ENCODE data around the gene FBXL4.
A peak's percentile ranks its signal among the peaks of the same experiment; 100 is the strongest.

Gene FBXL4

GRCh38 chr6:98947411-98948292, at the start of gene FBXL4:
Gene FBXL4, minus strand, starts transcription at chr6:98947946. Its CDS starts 20,958 bp downstream, at chr6:98926988.
- peaks cover 17% of the 10 kb centered on the region for H3K4me1 Mint-ChIP-seq (ENCODE audit: low read depth)
- H3K27me3 Mint-ChIP-seq: no peaks in the 10 kb centered on the region
- peaks cover 15% of the 10 kb centered on the region for H3K36me3 Mint-ChIP-seq (ENCODE audit: low read depth)
- intact Hi-C loops (cut with micrococcal nuclease): loop anchor here (10.0 kb wide), 1 partner anchor 1663 kb away; the partner anchor contains the start of gene MMS22L
- H3K9me3 Mint-ChIP-seq: peaks cover 1% of the 10 kb centered on the region
- H3K27ac Mint-ChIP-seq: peak within 1 kb of the TSS; percentile 97
- peak within 1 kb of the TSS; percentile 91 for H3K4me3 Mint-ChIP-seq

DNA sequence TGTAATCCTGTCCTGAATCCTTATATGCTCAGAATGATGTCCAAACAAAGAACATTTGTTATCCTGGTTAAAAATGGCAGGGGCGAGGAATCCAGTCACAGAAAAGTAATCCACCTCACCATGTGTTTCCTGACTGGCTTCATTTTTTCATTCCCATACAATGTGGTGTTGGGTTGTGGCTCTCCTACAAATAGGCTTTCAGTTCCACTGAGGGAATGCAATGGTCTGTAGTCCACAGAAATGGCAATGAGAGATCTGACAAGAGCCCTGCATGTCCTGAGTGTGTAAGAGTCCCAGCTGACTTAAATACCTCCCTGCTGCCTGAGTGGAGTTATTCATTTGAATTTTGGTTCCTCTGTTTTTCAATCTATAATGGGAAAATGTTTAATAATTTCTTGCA, 47.4 kb upstream of the FBXL4 start:
- H3K9me3 Mint-ChIP-seq: no peaks in the 10 kb centered on the region
- intact Hi-C loops (cut with micrococcal nuclease): no loop called here
- no peaks in the 10 kb centered on the region for H3K36me3 Mint-ChIP-seq (ENCODE audit: low read depth)
- no peak overlapping the region for H3K4me3 Mint-ChIP-seq
- no peak overlapping the region for H3K27ac Mint-ChIP-seq
- no peaks in the 10 kb centered on the region for H3K27me3 Mint-ChIP-seq
- H3K4me1 Mint-ChIP-seq (ENCODE audit: low read depth): no peaks in the 10 kb centered on the region

DNA sequence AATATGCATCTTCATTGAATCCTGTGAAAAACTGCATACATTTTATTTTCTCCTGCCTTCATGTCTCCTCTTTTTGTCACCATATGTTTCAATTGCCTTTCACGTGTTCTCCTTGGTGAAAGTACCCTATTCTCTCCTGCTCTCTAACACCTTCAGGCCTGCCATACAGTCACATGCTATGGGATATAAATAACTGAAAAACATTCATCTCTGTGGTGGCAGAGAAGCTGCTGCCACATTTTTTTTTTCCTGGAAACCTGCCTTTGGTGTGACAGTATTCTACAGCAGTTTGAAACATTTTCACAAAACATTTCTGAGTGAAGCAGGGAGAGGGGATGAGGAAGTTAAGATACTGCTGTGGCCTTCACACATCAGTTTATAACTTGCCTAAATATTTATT, 44.8 kb upstream of the FBXL4 start:
- H3K4me3 Mint-ChIP-seq: no peak overlapping the region
- no peaks in the 10 kb centered on the region for H3K27me3 Mint-ChIP-seq
- H3K27ac Mint-ChIP-seq: no peak overlapping the region
- intact Hi-C loops (cut with micrococcal nuclease): no loop called here
- H3K36me3 Mint-ChIP-seq (ENCODE audit: low read depth): no peaks in the 10 kb centered on the region
- no peaks in the 10 kb centered on the region for H3K9me3 Mint-ChIP-seq
- H3K4me1 Mint-ChIP-seq (ENCODE audit: low read depth): peaks cover 7% of the 10 kb centered on the region

DNA sequence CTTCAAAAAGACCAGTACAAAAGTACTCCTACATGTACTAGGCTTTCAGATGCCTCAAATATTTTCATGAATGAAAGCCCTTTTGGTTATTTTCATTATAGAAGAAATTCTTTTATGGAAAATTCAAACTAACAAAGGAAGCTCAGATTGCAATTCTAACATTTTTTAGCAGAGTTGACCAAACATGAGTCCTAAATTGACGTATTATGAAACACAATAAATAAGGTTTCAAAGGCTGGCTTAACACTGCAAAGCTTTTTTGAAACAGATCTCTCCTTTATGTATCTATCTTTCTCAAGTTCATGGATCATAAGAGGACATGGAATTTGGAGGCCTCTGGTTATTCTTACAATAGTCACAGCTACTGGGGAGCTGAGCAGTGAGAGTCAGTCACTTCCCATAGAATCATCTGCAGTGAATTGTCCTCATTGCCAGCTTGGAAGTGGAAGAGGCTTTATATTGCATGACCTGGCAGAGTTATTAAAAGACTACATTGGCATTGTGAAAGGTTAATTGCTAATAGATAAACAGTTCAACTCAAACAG, 38.4 kb upstream of the FBXL4 start:
- intact Hi-C loops (cut with micrococcal nuclease): no loop called here
- Mint-ChIP-seq H3K9me3 (no peaks in the 10 kb centered on the region), H3K4me1 (ENCODE audit: low read depth) (peaks cover 8% of the 10 kb centered on the region), H3K27me3 (no peaks in the 10 kb centered on the region), H3K4me3 (no peak overlapping the region), H3K27ac (no peak overlapping the region), H3K36me3 (ENCODE audit: low read depth) (no peaks in the 10 kb centered on the region)

DNA sequence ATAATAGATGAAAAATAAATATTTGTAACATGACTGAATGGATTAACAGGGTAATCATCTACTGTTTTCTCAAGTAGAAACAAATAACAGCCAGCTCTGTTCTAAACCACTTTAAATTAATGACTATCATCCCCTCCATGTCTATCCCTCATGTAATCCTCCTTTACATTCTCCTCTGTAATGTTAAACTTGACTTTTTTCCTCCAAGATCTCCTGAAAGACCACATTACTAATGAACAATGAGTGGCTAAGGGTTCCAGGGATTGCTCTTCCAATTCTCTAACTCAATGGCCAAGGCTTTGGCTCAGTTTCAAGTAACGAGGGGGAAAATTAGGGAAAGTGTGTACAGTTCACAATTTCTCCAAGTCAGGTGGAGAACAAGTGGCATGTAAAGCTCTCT, 37.6 kb upstream of the FBXL4 start:
- Mint-ChIP-seq H3K27ac (no peak overlapping the region), H3K36me3 (ENCODE audit: low read depth) (no peaks in the 10 kb centered on the region), H3K9me3 (no peaks in the 10 kb centered on the region), H3K4me3 (no peak overlapping the region), H3K4me1 (ENCODE audit: low read depth) (peaks cover 8% of the 10 kb centered on the region), H3K27me3 (no peaks in the 10 kb centered on the region)
- intact Hi-C loops (cut with micrococcal nuclease): no loop called here

DNA sequence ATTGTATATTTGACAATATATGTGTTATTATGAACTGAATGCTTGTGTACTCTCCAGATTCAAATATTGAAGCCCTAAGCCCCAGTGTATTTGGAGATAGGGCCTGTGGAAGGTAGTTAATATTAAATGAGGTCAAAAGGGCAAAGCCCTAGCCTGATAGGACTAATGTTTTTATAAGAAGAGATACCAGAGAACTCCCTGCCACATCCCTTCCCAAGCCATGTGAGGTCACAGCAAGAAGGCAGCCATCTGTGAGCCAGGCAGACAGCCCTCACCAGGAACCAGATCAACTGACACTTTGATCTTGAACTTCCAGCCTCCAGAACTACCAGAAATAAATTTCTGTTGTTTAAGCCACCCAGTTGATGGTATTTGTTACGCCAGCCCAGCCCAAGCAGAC, 36.4 kb upstream of the FBXL4 start:
- Mint-ChIP-seq H3K4me1 (ENCODE audit: low read depth) (peaks cover 8% of the 10 kb centered on the region), H3K27ac (no peak overlapping the region), H3K4me3 (no peak overlapping the region), H3K27me3 (no peaks in the 10 kb centered on the region), H3K36me3 (ENCODE audit: low read depth) (no peaks in the 10 kb centered on the region), H3K9me3 (no peaks in the 10 kb centered on the region)
- intact Hi-C loops (cut with micrococcal nuclease): no loop called here

- no peaks in the 10 kb centered on the region for H3K27me3 Mint-ChIP-seq
- H3K36me3 Mint-ChIP-seq (ENCODE audit: low read depth): no peaks in the 10 kb centered on the region
- H3K27ac Mint-ChIP-seq: no peak overlapping the region
- no peaks in the 10 kb centered on the region for H3K9me3 Mint-ChIP-seq
- H3K4me1 Mint-ChIP-seq (ENCODE audit: low read depth): no peaks in the 10 kb centered on the region
- H3K4me3 Mint-ChIP-seq: no peak overlapping the region
- intact Hi-C loops (cut with micrococcal nuclease): no loop called here
Measured at GRCh38 chr6:98981473-98981872, 33.7 kb upstream of the FBXL4 start.

GRCh38 chr6:98980819-98981218, 33.1 kb upstream of the FBXL4 start:
- H3K4me1 Mint-ChIP-seq (ENCODE audit: low read depth): no peaks in the 10 kb centered on the region
- H3K27ac Mint-ChIP-seq: no peak overlapping the region
- no peaks in the 10 kb centered on the region for H3K36me3 Mint-ChIP-seq (ENCODE audit: low read depth)
- no peak overlapping the region for H3K4me3 Mint-ChIP-seq
- intact Hi-C loops (cut with micrococcal nuclease): no loop called here
- H3K27me3 Mint-ChIP-seq: no peaks in the 10 kb centered on the region
- H3K9me3 Mint-ChIP-seq: no peaks in the 10 kb centered on the region

DNA sequence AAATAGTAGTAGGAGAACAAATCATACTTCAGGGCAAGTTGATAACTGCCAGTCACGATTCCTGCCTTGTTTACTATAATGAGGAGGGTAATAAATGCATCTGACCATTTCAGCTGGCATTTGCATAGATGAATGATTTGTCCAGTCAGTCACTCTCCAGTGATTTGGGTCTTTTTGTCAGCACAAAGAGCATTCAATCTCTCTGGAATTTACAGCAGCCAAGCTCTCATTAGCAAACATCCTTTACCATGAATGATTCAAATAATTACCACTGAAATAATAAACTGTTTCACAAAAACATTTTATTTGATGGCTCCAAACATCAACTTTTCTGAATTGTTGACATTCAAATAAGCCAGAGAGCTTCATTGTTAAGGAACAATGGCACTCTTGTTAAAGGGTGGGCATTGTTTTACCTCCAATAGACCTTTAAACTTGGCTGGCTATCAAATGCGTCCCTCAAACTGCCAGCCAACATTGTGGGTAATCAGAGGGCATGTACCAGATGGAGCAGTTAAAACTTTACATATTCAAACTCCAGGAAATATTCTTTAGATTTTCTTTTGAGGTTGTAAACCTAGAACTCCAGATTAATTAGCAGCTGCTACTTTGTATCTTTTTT, 30.0 kb upstream of the FBXL4 start:
- Mint-ChIP-seq H3K36me3 (ENCODE audit: low read depth) (no peaks in the 10 kb centered on the region), H3K27me3 (no peaks in the 10 kb centered on the region), H3K27ac (no peak overlapping the region), H3K4me1 (ENCODE audit: low read depth) (no peaks in the 10 kb centered on the region), H3K4me3 (no peak overlapping the region), H3K9me3 (no peaks in the 10 kb centered on the region)
- intact Hi-C loops (cut with micrococcal nuclease): no loop called here

DNA sequence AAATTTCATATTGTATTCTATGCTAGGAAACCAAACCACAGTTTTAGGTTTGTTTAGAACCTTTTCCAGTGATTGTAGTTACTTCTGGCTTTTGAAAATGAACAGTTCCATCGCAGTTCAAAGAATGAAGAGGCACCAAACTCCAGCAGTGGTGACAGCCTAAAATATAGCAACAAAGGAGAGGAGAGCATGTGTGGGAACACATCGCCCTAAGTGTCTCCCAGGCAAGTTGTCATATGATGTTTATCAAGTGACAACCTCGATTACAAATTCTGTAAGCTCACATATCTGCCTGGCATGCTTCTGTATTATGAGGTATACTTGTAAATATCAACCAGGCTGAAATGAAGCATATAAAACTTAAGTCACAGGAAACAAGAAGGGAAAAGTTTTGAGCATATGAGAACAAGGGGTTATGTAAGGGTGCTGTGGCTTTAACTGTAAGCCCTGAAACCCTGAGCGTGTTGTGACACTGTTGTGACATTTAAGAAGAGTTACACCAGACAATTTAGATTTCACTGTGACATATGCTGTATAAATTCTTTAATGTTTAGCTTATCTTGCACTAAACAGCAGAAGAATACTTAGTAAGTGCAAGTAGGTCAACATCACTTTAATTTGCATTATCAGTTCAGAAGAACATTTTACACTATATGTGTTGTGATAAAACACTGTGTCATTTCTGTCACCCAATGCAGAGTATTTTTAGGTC, 29.1 kb upstream of the FBXL4 start:
- Mint-ChIP-seq H3K4me1 (ENCODE audit: low read depth) (no peaks in the 10 kb centered on the region), H3K27me3 (no peaks in the 10 kb centered on the region), H3K27ac (no peak overlapping the region), H3K4me3 (no peak overlapping the region), H3K36me3 (ENCODE audit: low read depth) (no peaks in the 10 kb centered on the region), H3K9me3 (no peaks in the 10 kb centered on the region)
- intact Hi-C loops (cut with micrococcal nuclease): no loop called here

GRCh38 chr6:98975421-98975820, 27.7 kb upstream of the FBXL4 start:
- intact Hi-C loops (cut with micrococcal nuclease): no loop called here
- no peaks in the 10 kb centered on the region for H3K27me3 Mint-ChIP-seq
- H3K36me3 Mint-ChIP-seq (ENCODE audit: low read depth): no peaks in the 10 kb centered on the region
- H3K4me1 Mint-ChIP-seq (ENCODE audit: low read depth): no peaks in the 10 kb centered on the region
- no peak overlapping the region for H3K27ac Mint-ChIP-seq
- no peak overlapping the region for H3K4me3 Mint-ChIP-seq
- no peaks in the 10 kb centered on the region for H3K9me3 Mint-ChIP-seq

- no peak overlapping the region for H3K4me3 Mint-ChIP-seq
- no peaks in the 10 kb centered on the region for H3K9me3 Mint-ChIP-seq
- peaks cover 1% of the 10 kb centered on the region for H3K27me3 Mint-ChIP-seq
- intact Hi-C loops (cut with micrococcal nuclease): no loop called here
- H3K4me1 Mint-ChIP-seq (ENCODE audit: low read depth): no peaks in the 10 kb centered on the region
- no peak overlapping the region for H3K27ac Mint-ChIP-seq
- H3K36me3 Mint-ChIP-seq (ENCODE audit: low read depth): no peaks in the 10 kb centered on the region
Measured at GRCh38 chr6:98974309-98974708, 26.6 kb upstream of the FBXL4 start.

GRCh38 chr6:98973571-98973970, 25.8 kb upstream of the FBXL4 start:
- Mint-ChIP-seq H3K36me3 (ENCODE audit: low read depth) (no peaks in the 10 kb centered on the region), H3K27ac (no peak overlapping the region), H3K4me3 (no peak overlapping the region), H3K4me1 (ENCODE audit: low read depth) (no peaks in the 10 kb centered on the region), H3K9me3 (no peaks in the 10 kb centered on the region), H3K27me3 (peaks cover 1% of the 10 kb centered on the region)
- intact Hi-C loops (cut with micrococcal nuclease): no loop called here

- H3K36me3 Mint-ChIP-seq (ENCODE audit: low read depth): no peaks in the 10 kb centered on the region
- intact Hi-C loops (cut with micrococcal nuclease): no loop called here
- no peaks in the 10 kb centered on the region for H3K9me3 Mint-ChIP-seq
- no peaks in the 10 kb centered on the region for H3K4me1 Mint-ChIP-seq (ENCODE audit: low read depth)
- H3K4me3 Mint-ChIP-seq: no peak overlapping the region
- H3K27ac Mint-ChIP-seq: no peak overlapping the region
- H3K27me3 Mint-ChIP-seq: peaks cover 1% of the 10 kb centered on the region
Measured at GRCh38 chr6:98971303-98971702, 23.6 kb upstream of the FBXL4 start.

Measured in dendritic cell treated with granulocyte-macrophage colony-stimulating factor and Interleukin-4, amounts not matched to agents 40 ng/mL and 50 ng/mL, for 4 days (primary cell).